OCI-M2 (cell line): Measurements from ENCODE around the gene HDDC2.

Source experiments
- DNase-seq: peaks from one replicate; lab custom pipeline; 2025; ENCODE audit not compliant: unreplicated experiment; lab: John Stamatoyannopoulos, UW

The HDDC2 gene

GRCh38 chr6:125301435-125302391 is at the start of gene HDDC2:
HDDC2 (minus strand) TSS chr6:125301967; CDS start chr6:125301932, 35 bp downstream.
- DNase-seq: no peak

GRCh38 chr6:125346926-125347563 is 45.3 kb upstream of the HDDC2 start:
- DNase-seq: no peak

GRCh38 chr6:125346201-125346925 is 44.6 kb upstream of the HDDC2 start:
- no peak for DNase-seq

- no peak for DNase-seq
Measured at GRCh38 chr6:125341460-125341859, 39.7 kb upstream of the HDDC2 start.

- no peak for DNase-seq
Measured at GRCh38 chr6:125340991-125341390, 39.2 kb upstream of the HDDC2 start.

GRCh38 chr6:125340175-125340835 is 38.5 kb upstream of the HDDC2 start:
- DNase-seq: no peak

- DNase-seq: no peak
Measured at GRCh38 chr6:125339653-125340052, 37.9 kb upstream of the HDDC2 start.

GRCh38 chr6:125338381-125338780 is 36.6 kb upstream of the HDDC2 start:
- no peak for DNase-seq

GRCh38 chr6:125337706-125338105 is 35.9 kb upstream of the HDDC2 start:
- no peak for DNase-seq

- DNase-seq: no peak
Measured at GRCh38 chr6:125332664-125333063, 30.9 kb upstream of the HDDC2 start.

GRCh38 chr6:125325586-125325985 is 23.8 kb upstream of the HDDC2 start:
- DNase-seq: no peak

GRCh38 chr6:125323376-125323775 is 21.6 kb upstream of the HDDC2 start:
- no peak for DNase-seq

GRCh38 chr6:125316621-125317020 is 14.9 kb upstream of the HDDC2 start:
- no peak for DNase-seq

- no peak for DNase-seq
Measured at GRCh38 chr6:125315548-125315947, 13.8 kb upstream of the HDDC2 start.

- no peak for DNase-seq
Measured at GRCh38 chr6:125314009-125314581, 12.3 kb upstream of the HDDC2 start.

GRCh38 chr6:125312950-125313349 is 11.2 kb upstream of the HDDC2 start:
- no peak for DNase-seq

- DNase-seq: no peak
Measured at GRCh38 chr6:125312478-125312877, 10.7 kb upstream of the HDDC2 start.

- no peak for DNase-seq
Measured at GRCh38 chr6:125310994-125311649, 9.4 kb upstream of the HDDC2 start.

- no peak for DNase-seq
Measured at GRCh38 chr6:125307964-125308615, 6.3 kb upstream of the HDDC2 start.
